ENCODE results near the gene EXTL2. TPM values are rescaled to one million over a fixed set of nuclear protein-coding genes. Genes with fewer than 3 reads are reported as not detected.

Gene EXTL2
- total and polyA plus RNA-seq, 2 donors (not counting 1 experiment from before 2014, with no cell fraction given), result 1.7 to 4.6 TPM

DNA sequence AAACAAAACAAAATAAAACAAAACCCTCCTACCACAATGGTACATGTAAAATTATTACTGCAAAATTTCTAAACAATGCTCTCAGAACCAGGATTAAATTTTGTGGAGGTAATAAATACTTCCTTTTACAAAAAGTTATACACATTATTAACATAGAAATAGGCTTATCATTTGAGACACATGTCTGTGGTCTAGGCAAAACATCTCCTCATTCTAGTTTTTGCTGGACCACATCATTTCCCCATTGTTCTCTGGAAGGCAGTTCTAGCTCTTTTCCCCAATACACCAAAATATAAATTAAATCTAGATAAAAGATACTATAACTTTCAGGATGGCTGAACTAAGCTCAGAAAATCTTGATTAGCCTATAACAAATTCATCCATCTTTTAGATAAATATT, 18.4 kb downstream of the EXTL2 start:
- intact Hi-C loops (cut with micrococcal nuclease), result no loop called here
- DNase-seq (no peak), ATAC-seq (ENCODE audit: low read depth) (no peak)
- ChIA-PET CTCF (no interaction called here), POLR2A (no interaction called here)
- H3K9ac ChIP-seq (ENCODE audit: low read length), result no peak overlapping the region
- H3K79me2 ChIP-seq (ENCODE audit: control insufficient read depth, insufficient read depth, low read length), result no peaks in the 10 kb centered on the region
- no peaks in the 10 kb centered on the region for H3K9me3 ChIP-seq (ENCODE audit: control extremely low read depth in 1 of 3, control insufficient read depth in 2 of 3, insufficient read depth in 1 of 3, low read length in 2 of 3)
- no peaks in the 10 kb centered on the region for H4K20me1 ChIP-seq (ENCODE audit: control insufficient read depth, insufficient read depth, low read length, poor library complexity, severe bottlenecking)
- no peak overlapping the region for H3K27ac Mint-ChIP-seq
- no peak overlapping the region for H2AFZ ChIP-seq (ENCODE audit: insufficient read depth, low read depth, low read length, poor library complexity, severe bottlenecking)
- H3K27me3 ChIP-seq (replicated peaks in 1 of 4; ENCODE audit: control extremely low read depth in 1 of 4, control insufficient read depth in 3 of 4, insufficient read depth in 4 of 4, low read length in 3 of 4), result no peaks in the 10 kb centered on the region
- H3K4me3 ChIP-seq (ENCODE audit: control extremely low read depth in 1 of 5, extremely low read depth in 1 of 5, insufficient read depth in 1 of 5, low read depth in 2 of 5, low read length in 4 of 5), result no peak overlapping the region
- no peak overlapping the region for H3K27ac ChIP-seq (ENCODE audit: low read length in 2 of 2)
- H3K27me3 Mint-ChIP-seq, result no peaks in the 10 kb centered on the region
- H3K4me2 ChIP-seq (replicated peaks; ENCODE audit: low read depth, low read length, poor library complexity, severe bottlenecking), result no peak overlapping the region
- H3K4me3 Mint-ChIP-seq, result no peak overlapping the region
- H3K36me3 ChIP-seq (replicated peaks in 1 of 2; ENCODE audit: control extremely low read depth in 1 of 2, control insufficient read depth in 1 of 2, extremely low read depth in 1 of 2, insufficient read depth in 2 of 2, low read length in 1 of 2), result no peaks in the 10 kb centered on the region
- TF ChIP-seq, protein P1, sequence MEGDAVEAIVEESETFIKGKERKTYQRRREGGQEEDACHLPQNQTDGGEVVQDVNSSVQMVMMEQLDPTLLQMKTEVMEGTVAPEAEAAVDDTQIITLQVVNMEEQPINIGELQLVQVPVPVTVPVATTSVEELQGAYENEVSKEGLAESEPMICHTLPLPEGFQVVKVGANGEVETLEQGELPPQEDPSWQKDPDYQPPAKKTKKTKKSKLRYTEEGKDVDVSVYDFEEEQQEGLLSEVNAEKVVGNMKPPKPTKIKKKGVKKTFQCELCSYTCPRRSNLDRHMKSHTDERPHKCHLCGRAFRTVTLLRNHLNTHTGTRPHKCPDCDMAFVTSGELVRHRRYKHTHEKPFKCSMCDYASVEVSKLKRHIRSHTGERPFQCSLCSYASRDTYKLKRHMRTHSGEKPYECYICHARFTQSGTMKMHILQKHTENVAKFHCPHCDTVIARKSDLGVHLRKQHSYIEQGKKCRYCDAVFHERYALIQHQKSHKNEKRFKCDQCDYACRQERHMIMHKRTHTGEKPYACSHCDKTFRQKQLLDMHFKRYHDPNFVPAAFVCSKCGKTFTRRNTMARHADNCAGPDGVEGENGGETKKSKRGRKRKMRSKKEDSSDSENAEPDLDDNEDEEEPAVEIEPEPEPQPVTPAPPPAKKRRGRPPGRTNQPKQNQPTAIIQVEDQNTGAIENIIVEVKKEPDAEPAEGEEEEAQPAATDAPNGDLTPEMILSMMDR (IDR thresholded peaks at IDR 0.05), result no peak
- no peak for TF ChIP-seq EZH2 (IDR thresholded peaks at IDR 0.05; ENCODE audit: borderline replicate concordance, insufficient read depth, low read depth, low read length, poor library complexity, severe bottlenecking)
- H3K4me1 ChIP-seq (ENCODE audit: control insufficient read depth in 2 of 2, insufficient read depth in 2 of 2, low read length in 2 of 2), result no peaks in the 10 kb centered on the region
- H3K9me3 Mint-ChIP-seq (ENCODE audit: insufficient read depth), result no peaks in the 10 kb centered on the region
- no peaks in the 10 kb centered on the region for H3K4me1 Mint-ChIP-seq

DNA sequence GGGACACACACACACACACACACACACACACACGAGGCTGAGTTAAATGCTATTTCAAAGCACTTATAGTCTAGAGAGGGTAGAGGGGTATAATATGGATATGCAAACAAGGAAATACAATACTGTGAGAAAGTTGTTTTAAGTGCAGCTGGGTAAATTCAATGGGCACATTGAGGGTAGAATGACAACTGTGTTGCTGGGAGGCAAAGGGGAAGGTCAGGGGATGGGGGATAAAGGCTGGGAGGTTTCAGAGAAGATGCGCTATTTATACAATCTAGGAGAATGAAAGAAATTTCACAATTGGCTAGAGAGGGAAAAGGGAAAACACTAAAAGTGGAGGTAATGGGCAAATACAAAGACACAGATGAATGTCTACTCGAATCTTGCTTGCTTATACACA, 19.4 kb downstream of the EXTL2 start:
- TF ChIP-seq, protein P1 (IDR thresholded peaks at IDR 0.05), result no peak
- no peak for TF ChIP-seq EZH2 (IDR thresholded peaks at IDR 0.05; ENCODE audit: borderline replicate concordance, insufficient read depth, low read depth, low read length, poor library complexity, severe bottlenecking)
- H3K4me2 ChIP-seq (replicated peaks; ENCODE audit: low read depth, low read length, poor library complexity, severe bottlenecking), result no peak overlapping the region
- no peak overlapping the region for H3K27ac ChIP-seq (ENCODE audit: low read length in 2 of 2)
- no peaks in the 10 kb centered on the region for H3K4me1 Mint-ChIP-seq
- WGBS (ENCODE audit: insufficient coverage), result no CpG with 5 or more reads among the region's 3 CpGs
- no peak overlapping the region for H3K4me3 Mint-ChIP-seq
- ATAC-seq (ENCODE audit: low read depth), result no peak
- no peaks in the 10 kb centered on the region for H4K20me1 ChIP-seq (ENCODE audit: control insufficient read depth, insufficient read depth, low read length, poor library complexity, severe bottlenecking)
- no peak overlapping the region for H3K9ac ChIP-seq (ENCODE audit: low read length)
- H3K79me2 ChIP-seq (ENCODE audit: control insufficient read depth, insufficient read depth, low read length), result no peaks in the 10 kb centered on the region
- H3K27ac Mint-ChIP-seq, result no peak overlapping the region
- no peak overlapping the region for H2AFZ ChIP-seq (ENCODE audit: insufficient read depth, low read depth, low read length, poor library complexity, severe bottlenecking)
- DNase-seq, result no peak
- H3K27me3 Mint-ChIP-seq, result no peaks in the 10 kb centered on the region
- CTCF ChIA-PET, result no interaction called here
- POLR2A ChIA-PET, result no interaction called here
- no peak overlapping the region for H3K4me3 ChIP-seq (ENCODE audit: control extremely low read depth in 1 of 5, extremely low read depth in 1 of 5, insufficient read depth in 1 of 5, low read depth in 2 of 5, low read length in 4 of 5)
- H3K36me3 ChIP-seq (replicated peaks in 1 of 2; ENCODE audit: control extremely low read depth in 1 of 2, control insufficient read depth in 1 of 2, extremely low read depth in 1 of 2, insufficient read depth in 2 of 2, low read length in 1 of 2), result no peaks in the 10 kb centered on the region
- intact Hi-C loops (cut with micrococcal nuclease), result no loop called here
- no peaks in the 10 kb centered on the region for H3K27me3 ChIP-seq (replicated peaks in 1 of 4; ENCODE audit: control extremely low read depth in 1 of 4, control insufficient read depth in 3 of 4, insufficient read depth in 4 of 4, low read length in 3 of 4)
- H3K9me3 Mint-ChIP-seq (ENCODE audit: insufficient read depth), result no peaks in the 10 kb centered on the region
- H3K4me1 ChIP-seq (ENCODE audit: control insufficient read depth in 2 of 2, insufficient read depth in 2 of 2, low read length in 2 of 2), result no peaks in the 10 kb centered on the region
- no peaks in the 10 kb centered on the region for H3K9me3 ChIP-seq (ENCODE audit: control extremely low read depth in 1 of 3, control insufficient read depth in 2 of 3, insufficient read depth in 1 of 3, low read length in 2 of 3)

Data from B cell (primary cell).